Right lobe of liver (tissue), 4 donors: ENCODE data around the gene LEKR1.

Experiments used
- CTCF ChIP-seq, 4 donors: fragments of 200-600 bp in 3 of 4; fragments of 450-650 bp in 1 of 4; IDR thresholded peaks; one replicate each; pipeline versions ENCODE4 v1.5.1 to v1.8.0; 2016 to 2022; ENCODE audit warnings: antibody characterized with exemption in 4 of 4, mild to moderate bottlenecking in 2 of 4
- POLR2A ChIP-seq: fragments of 450-650 bp; IDR thresholded peaks from one replicate; pipeline ENCODE4 v1.6.1; 2017; ENCODE audit warnings: antibody characterized with exemption, mild to moderate bottlenecking
- donor health status: DM: no; HTN: no; CAD: no.
- donor health status: DM: no; HTN: no; CAD: no.
- donor health status: DM: no; HTN: yes; CAD: no.

GRCh38 chr3:156859578-156859977, 33.4 kb downstream of the LEKR1 start:
- TF ChIP-seq CTCF (IDR thresholded peaks at IDR 0.05) (no peak), POLR2A (no peak)
